ENCODE measurements around the gene PRKG1.

DNA sequence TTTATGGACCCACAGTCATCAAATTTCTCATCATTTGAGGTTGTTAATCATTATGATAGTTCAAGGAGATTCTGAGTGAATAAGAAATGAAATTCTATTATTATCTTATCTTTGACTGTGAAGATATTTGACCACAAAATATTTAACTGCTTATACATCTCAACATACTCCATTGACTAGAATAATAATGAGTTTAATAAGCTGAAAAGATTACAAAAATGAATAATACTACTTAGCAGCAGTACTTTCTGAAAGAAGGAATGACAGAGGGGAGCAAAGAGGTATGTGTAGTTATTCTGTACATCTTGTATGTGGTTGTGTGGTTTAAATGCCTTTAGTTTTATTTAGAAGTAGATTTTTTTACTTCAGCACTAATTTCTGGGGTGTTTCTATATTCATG, 214.2 kb downstream of the PRKG1 start:
- TF ChIP-seq, protein P1, sequence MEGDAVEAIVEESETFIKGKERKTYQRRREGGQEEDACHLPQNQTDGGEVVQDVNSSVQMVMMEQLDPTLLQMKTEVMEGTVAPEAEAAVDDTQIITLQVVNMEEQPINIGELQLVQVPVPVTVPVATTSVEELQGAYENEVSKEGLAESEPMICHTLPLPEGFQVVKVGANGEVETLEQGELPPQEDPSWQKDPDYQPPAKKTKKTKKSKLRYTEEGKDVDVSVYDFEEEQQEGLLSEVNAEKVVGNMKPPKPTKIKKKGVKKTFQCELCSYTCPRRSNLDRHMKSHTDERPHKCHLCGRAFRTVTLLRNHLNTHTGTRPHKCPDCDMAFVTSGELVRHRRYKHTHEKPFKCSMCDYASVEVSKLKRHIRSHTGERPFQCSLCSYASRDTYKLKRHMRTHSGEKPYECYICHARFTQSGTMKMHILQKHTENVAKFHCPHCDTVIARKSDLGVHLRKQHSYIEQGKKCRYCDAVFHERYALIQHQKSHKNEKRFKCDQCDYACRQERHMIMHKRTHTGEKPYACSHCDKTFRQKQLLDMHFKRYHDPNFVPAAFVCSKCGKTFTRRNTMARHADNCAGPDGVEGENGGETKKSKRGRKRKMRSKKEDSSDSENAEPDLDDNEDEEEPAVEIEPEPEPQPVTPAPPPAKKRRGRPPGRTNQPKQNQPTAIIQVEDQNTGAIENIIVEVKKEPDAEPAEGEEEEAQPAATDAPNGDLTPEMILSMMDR (optimal IDR thresholded peaks at IDR 0.05 in 1 of 3, IDR thresholded peaks at IDR 0.05 in 1 of 3, conservative IDR thresholded peaks at IDR 0.05 in 1 of 3; ENCODE audit: extremely low read depth in 1 of 3, insufficient read depth in 2 of 3, low read length in 3 of 3): no peak
- no peak for TF ChIP-seq EZH2 (IDR thresholded peaks at IDR 0.05; ENCODE audit: low read length)

Measured in keratinocyte (primary cell).